Measurements from ENCODE around the gene PRKCSH.
A peak's percentile ranks its signal among the peaks of the same experiment; 100 is the strongest.

- TF ChIP-seq CTCF (conservative IDR thresholded peaks at IDR 0.05; ENCODE audit: low read length) (peak; percentile 95), EZH2phosphoT487 (IDR thresholded peaks at IDR 0.05; ENCODE audit: borderline replicate concordance, low read depth, low read length) (no peak)
These were observed 61.1 kb downstream of the PRKCSH start for GRCh38 chr19:11496391-11497163.
